Endodermal cell (in vitro differentiated cells): ENCODE data around the gene TMEM131L. TPM values are rescaled to one million over a fixed set of nuclear protein-coding genes. Genes with fewer than 3 reads are reported as not detected.

Experiments
- DNase-seq: peaks from one replicate; pipeline ENCODE4 v3.0.0-alpha.2; 2017
- H3K27ac ChIP-seq: 2 replicates; pipeline ENCODE4 v1.5.1; 2013; ENCODE audit warnings: mild to moderate bottlenecking, low read depth, low read length, moderate library complexity
- H3K27me3 ChIP-seq: 2 replicates; pipeline ENCODE4 v1.6.1; 2013; ENCODE audit warnings: mild to moderate bottlenecking, low read length, moderate library complexity; ENCODE audit not compliant: insufficient read depth, control insufficient read depth, poor library complexity, severe bottlenecking
- H3K36me3 ChIP-seq: 2 replicates; pipeline ENCODE4 v1.7.0; 2013; ENCODE audit warnings: mild to moderate bottlenecking, low read length, moderate library complexity; ENCODE audit not compliant: control insufficient read depth, insufficient read depth
- H3K4me1 ChIP-seq: one replicate; pipeline ENCODE4 v1.7.0; 2013; ENCODE audit warnings: low read length; ENCODE audit not compliant: control insufficient read depth, insufficient read depth
- H3K4me3 ChIP-seq: 2 replicates; pipeline ENCODE4 v1.5.1; 2013; ENCODE audit warnings: mild to moderate bottlenecking, low read length, moderate library complexity
- H3K9ac ChIP-seq: 2 replicates; pipeline ENCODE4 v1.6.1; 2013; ENCODE audit warnings: mild to moderate bottlenecking, low read length, moderate library complexity; ENCODE audit not compliant: poor library complexity, severe bottlenecking; ENCODE audit errors: extremely low read depth
- H3K9me3 ChIP-seq: 2 replicates; pipeline ENCODE4 v1.6.1; 2013; ENCODE audit warnings: mild to moderate bottlenecking, low read length, moderate library complexity; ENCODE audit not compliant: control insufficient read depth
- H3K27ac Mint-ChIP-seq: 2 replicates; pipeline ENCODE4 v1.8.0; 2020; ENCODE audit warnings: mixed read lengths
- H3K27me3 Mint-ChIP-seq: 2 replicates; pipeline ENCODE4 v1.8.0; 2021; ENCODE audit warnings: mild to moderate bottlenecking, mixed read lengths; ENCODE audit not compliant: insufficient read depth
- H3K36me3 Mint-ChIP-seq: 2 replicates; pipeline ENCODE4 v1.8.0; 2020; ENCODE audit warnings: low read depth, mixed read lengths
- H3K4me1 Mint-ChIP-seq: 2 replicates; pipeline ENCODE4 v1.8.0; 2020; ENCODE audit warnings: mixed read lengths
- H3K4me3 Mint-ChIP-seq: 2 replicates; pipeline ENCODE4 v1.8.0; 2020; ENCODE audit warnings: mild to moderate bottlenecking, moderate library complexity, mixed read lengths
- H3K9me3 Mint-ChIP-seq: 2 replicates; pipeline ENCODE4 v1.8.0; 2020; ENCODE audit warnings: mild to moderate bottlenecking, mixed read lengths
- CTCF ChIP-seq: fragments of 200-600 bp; sonication (generic); conservative IDR thresholded peaks from 2 replicates; pipeline ENCODE4 v1.5.0; 2021; ENCODE audit warnings: antibody characterized with exemption, mild to moderate bottlenecking
- WGBS, 2 experiments: methylation state at CpG; one replicate each; pipeline versions ENCODE4 v1.1.5 to v1.1.7; 2013; ENCODE audit warnings: missing lambda C conversion rate in 2 of 2, mixed read lengths in 1 of 2; ENCODE audit not compliant: insufficient coverage in 1 of 2, insufficient read length in 1 of 2; 5-methylcytosine and 5-hydroxymethylcytosine counted together
- total RNA-seq, 2 donors: library from RNA; stranded (reverse); fragmentation: NEBNext Ultra II Directional in 1 of 2; extraction: Animal tissue kit (Norgen Biotek cat#: 25700) in 1 of 2; gene quantifications; 2 replicates in 1 of 2; 3 replicates in 1 of 2; pipeline ENCODE4 v1.2.1, GENCODE V29; 2021

The TMEM131L gene
- total RNA-seq, 2 donors from 2014 or later = 6.2 to 10.8 TPM

DNA sequence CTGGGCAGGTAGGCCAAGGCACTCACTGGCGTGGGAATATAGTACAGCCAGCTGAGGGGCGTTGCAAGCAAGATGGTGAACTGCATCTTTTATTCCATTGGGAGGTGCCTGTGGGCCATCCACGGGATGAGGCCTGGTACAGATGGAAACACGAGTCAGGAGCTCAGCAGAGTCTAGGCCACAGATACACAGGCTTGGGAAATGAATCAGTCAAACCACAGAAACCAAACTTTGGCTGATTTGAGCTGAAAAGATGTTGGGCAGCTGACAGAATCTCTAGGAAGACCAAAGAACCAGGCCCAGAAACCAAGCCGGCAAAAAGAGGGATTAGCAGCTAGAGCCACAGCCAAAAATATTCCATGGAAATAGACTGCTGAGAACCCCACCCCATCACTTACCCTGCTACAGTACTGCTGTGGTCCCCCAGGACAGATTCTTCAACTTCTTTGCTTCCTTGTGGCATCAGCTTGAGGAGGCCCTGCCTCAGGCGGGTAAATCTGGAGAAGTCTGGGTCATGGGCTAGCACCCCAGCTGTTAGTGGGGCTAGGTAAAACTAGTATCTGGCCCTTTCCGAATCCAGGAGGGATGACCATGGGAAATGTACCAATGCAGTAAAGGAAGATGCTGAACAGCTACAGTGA, 75.4 kb downstream of the TMEM131L start:
- no peak overlapping the region for H3K27ac ChIP-seq
- DNase-seq = no peak
- Mint-ChIP-seq H3K27ac (no peak overlapping the region), H3K36me3 (no peaks in the 10 kb centered on the region), H3K9me3 (no peaks in the 10 kb centered on the region), H3K4me3 (no peak overlapping the region), H3K27me3 (no peaks in the 10 kb centered on the region), H3K4me1 (peaks cover 9% of the 10 kb centered on the region)
- H3K36me3 ChIP-seq = no peaks in the 10 kb centered on the region
- TF ChIP-seq CTCF = no peak
- no peak overlapping the region for H3K4me3 ChIP-seq
- H3K9me3 ChIP-seq = no peaks in the 10 kb centered on the region
- H3K4me1 ChIP-seq = peaks cover 3% of the 10 kb centered on the region
- 93 to 95% methylated on average over 6 to 7 of the region's 7 CpGs for WGBS, 2 experiments
- H3K27me3 ChIP-seq = no peaks in the 10 kb centered on the region
- H3K9ac ChIP-seq = no peak overlapping the region

DNA sequence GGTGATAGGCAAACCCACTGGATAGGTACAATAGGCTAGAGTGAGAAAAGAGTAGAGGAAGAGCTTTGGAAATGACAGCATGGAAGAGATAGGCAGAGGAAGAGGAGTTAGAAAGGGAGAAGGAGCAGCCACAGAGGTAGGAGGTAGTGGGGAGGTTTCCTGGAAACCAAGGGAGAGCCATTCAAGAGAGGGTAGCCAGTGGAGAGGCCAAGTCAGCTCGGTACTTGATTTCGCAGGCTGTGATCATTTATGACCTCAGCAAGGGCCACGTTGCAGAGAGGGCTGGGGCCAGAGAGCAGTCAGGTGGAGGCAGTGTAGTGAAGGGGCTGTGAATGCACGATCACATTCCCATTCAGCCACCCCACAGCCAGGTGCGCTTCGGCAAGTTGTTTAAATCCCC, 76.0 kb downstream of the TMEM131L start:
- Histone ChIP-seq H3K9ac (no peak overlapping the region), H3K36me3 (no peaks in the 10 kb centered on the region), H3K4me1 (peaks cover 3% of the 10 kb centered on the region), H3K27me3 (no peaks in the 10 kb centered on the region), H3K27ac (no peak overlapping the region), H3K4me3 (no peak overlapping the region), H3K9me3 (no peaks in the 10 kb centered on the region)
- Mint-ChIP-seq H3K4me1 (peaks cover 9% of the 10 kb centered on the region), H3K27ac (no peak overlapping the region), H3K9me3 (no peaks in the 10 kb centered on the region), H3K36me3 (no peaks in the 10 kb centered on the region), H3K27me3 (no peaks in the 10 kb centered on the region), H3K4me3 (no peak overlapping the region)
- WGBS, 2 experiments = 81 to 91% methylated on average over 5 to 6 of the region's 6 CpGs
- no peak for DNase-seq
- no peak for TF ChIP-seq CTCF

DNA sequence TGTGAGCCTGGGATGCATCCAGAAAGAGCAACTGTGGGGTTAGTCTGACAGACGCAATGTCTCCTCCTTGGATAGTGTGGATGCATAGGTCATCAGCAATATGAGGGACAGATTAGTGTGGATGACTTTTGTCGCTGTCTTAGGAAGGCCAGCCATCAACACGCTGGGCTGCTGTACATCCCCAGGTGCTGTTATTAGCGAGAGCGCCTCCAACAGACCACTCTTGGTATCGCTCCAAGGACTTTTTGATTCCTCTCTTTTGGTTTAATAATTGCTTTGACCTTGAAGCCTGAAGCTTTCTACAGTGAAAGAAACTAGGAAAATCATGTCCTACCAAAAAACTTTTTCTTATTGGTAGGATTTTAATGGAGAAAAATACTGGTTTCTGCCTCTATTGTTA, 76.7 kb downstream of the TMEM131L start:
- Histone ChIP-seq H3K27ac (no peak overlapping the region), H3K27me3 (no peaks in the 10 kb centered on the region), H3K4me1 (peaks cover 3% of the 10 kb centered on the region), H3K4me3 (no peak overlapping the region), H3K36me3 (no peaks in the 10 kb centered on the region), H3K9ac (no peak overlapping the region), H3K9me3 (no peaks in the 10 kb centered on the region)
- H3K9me3 Mint-ChIP-seq = no peaks in the 10 kb centered on the region
- WGBS, 2 experiments = 92 to 96% methylated on average over 6 of the region's 6 CpGs
- no peaks in the 10 kb centered on the region for H3K27me3 Mint-ChIP-seq
- no peak overlapping the region for H3K4me3 Mint-ChIP-seq
- H3K4me1 Mint-ChIP-seq = peaks cover 14% of the 10 kb centered on the region
- H3K27ac Mint-ChIP-seq = no peak overlapping the region
- no peaks in the 10 kb centered on the region for H3K36me3 Mint-ChIP-seq
- peak; percentile 64 for TF ChIP-seq CTCF
- peak; percentile 71 for DNase-seq
